Measurements from ENCODE around the gene HCRTR2.
"Not testable (repeated sequence)": the region's sequence is repeated elsewhere in the genome, so short reads cannot be mapped to it uniquely, and the experiment has no call there.

- TF ChIP-seq CTCF (IDR thresholded peaks at IDR 0.05) = peak; percentile 17 to 30 (median 27)
- TF ChIP-seq POLR2A (IDR thresholded peaks at IDR 0.05) = not testable (repeated sequence)
Measured at GRCh38 chr6:55240975-55241605, 66.8 kb downstream of the HCRTR2 start.
